Measurements from ENCODE around the gene SDR42E1.

The SDR42E1 gene, protein sequence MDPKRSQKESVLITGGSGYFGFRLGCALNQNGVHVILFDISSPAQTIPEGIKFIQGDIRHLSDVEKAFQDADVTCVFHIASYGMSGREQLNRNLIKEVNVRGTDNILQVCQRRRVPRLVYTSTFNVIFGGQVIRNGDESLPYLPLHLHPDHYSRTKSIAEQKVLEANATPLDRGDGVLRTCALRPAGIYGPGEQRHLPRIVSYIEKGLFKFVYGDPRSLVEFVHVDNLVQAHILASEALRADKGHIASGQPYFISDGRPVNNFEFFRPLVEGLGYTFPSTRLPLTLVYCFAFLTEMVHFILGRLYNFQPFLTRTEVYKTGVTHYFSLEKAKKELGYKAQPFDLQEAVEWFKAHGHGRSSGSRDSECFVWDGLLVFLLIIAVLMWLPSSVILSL

DNA sequence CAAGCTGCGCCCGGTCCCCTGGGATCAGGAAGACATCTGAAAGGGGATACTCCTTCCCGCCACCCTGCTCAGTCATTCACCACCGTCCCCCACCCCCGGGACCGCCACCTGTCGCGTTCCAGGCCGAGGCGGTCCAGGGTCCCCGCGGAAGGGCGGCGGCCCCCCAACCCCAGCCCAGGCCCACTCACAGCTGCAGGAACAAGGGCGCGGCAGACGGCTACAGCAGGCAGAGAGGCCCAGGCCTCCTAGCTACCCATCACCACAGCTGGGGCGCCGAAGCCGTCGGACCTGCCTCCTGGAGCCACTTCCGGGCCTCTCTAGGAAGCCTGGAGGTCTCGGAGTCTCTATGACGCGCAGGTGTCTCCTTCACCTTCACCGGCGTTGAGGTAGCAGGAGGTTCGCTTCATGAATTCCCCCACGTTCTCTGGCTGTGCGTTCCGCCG, at the start of gene SDR42E1:
TSS of gene SDR42E1 (minus strand) at position 272 of the 443 bp plus-strand sequence. CDS start 10,612 bp downstream, outside the sequence.
- Histone ChIP-seq H3K27ac (ENCODE audit: low read length) (no peak within 1 kb of the TSS), H3K27me3 (ENCODE audit: insufficient read depth, low read length) (no peaks in the 10 kb centered on the region), H3K9ac (ENCODE audit: low read depth, low read length) (no peak within 1 kb of the TSS), H3K4me3 (ENCODE audit: low read length) (no peak within 1 kb of the TSS), H3K36me3 (ENCODE audit: insufficient read depth, low read depth, low read length) (no peaks in the 10 kb centered on the region), H3K4me1 (ENCODE audit: insufficient read depth, low read length) (no peaks in the 10 kb centered on the region), H3K9me3 (ENCODE audit: insufficient read depth, low read depth, low read length) (peaks cover 40% of the 10 kb centered on the region)

DNA sequence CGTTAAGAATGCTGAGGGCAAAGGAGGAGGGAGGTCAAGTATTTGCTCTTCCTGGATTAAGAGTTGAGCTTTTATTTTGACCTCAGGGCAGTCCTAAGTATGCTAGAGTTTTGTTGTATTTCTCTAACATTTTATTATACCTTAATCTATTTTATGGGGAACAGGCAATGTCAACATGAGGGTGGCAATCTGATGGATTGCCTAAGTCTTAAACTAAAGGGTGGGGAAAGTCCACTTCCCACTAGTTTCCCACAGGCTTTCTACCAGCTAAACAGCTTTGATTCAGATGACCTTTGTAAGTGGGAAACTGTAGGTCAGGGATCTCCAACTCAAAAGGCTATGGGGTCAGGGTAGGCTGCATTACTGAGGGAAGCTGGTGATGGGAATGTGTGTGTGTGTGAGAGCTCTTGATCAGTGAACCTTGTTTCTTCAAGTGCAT, 48.7 kb upstream of the SDR42E1 start:
- Histone ChIP-seq H3K27me3 (ENCODE audit: insufficient read depth, low read length) (no peaks in the 10 kb centered on the region), H3K9me3 (ENCODE audit: insufficient read depth, low read depth, low read length) (no peaks in the 10 kb centered on the region), H3K27ac (ENCODE audit: low read length) (no peak overlapping the region), H3K9ac (ENCODE audit: low read depth, low read length) (no peak overlapping the region), H3K36me3 (ENCODE audit: insufficient read depth, low read depth, low read length) (no peaks in the 10 kb centered on the region), H3K4me3 (ENCODE audit: low read length) (no peak overlapping the region), H3K4me1 (ENCODE audit: insufficient read depth, low read length) (no peaks in the 10 kb centered on the region)

GRCh38 chr16:82059161-82059982, 48.1 kb upstream of the SDR42E1 start:
- Histone ChIP-seq H3K36me3 (ENCODE audit: insufficient read depth, low read depth, low read length) (no peaks in the 10 kb centered on the region), H3K9ac (ENCODE audit: low read depth, low read length) (no peak overlapping the region), H3K27me3 (ENCODE audit: insufficient read depth, low read length) (no peaks in the 10 kb centered on the region), H3K9me3 (ENCODE audit: insufficient read depth, low read depth, low read length) (no peaks in the 10 kb centered on the region), H3K4me1 (ENCODE audit: insufficient read depth, low read length) (no peaks in the 10 kb centered on the region), H3K27ac (ENCODE audit: low read length) (no peak overlapping the region), H3K4me3 (ENCODE audit: low read length) (no peak overlapping the region)

GRCh38 chr16:82056550-82056896, 45.3 kb upstream of the SDR42E1 start:
- no peak overlapping the region for H3K9ac ChIP-seq (ENCODE audit: low read depth, low read length)
- no peak overlapping the region for H3K27ac ChIP-seq (ENCODE audit: low read length)
- H3K36me3 ChIP-seq (ENCODE audit: insufficient read depth, low read depth, low read length) = no peaks in the 10 kb centered on the region
- no peak overlapping the region for H3K4me3 ChIP-seq (ENCODE audit: low read length)
- H3K9me3 ChIP-seq (ENCODE audit: insufficient read depth, low read depth, low read length) = no peaks in the 10 kb centered on the region
- no peaks in the 10 kb centered on the region for H3K27me3 ChIP-seq (ENCODE audit: insufficient read depth, low read length)
- H3K4me1 ChIP-seq (ENCODE audit: insufficient read depth, low read length) = no peaks in the 10 kb centered on the region

DNA sequence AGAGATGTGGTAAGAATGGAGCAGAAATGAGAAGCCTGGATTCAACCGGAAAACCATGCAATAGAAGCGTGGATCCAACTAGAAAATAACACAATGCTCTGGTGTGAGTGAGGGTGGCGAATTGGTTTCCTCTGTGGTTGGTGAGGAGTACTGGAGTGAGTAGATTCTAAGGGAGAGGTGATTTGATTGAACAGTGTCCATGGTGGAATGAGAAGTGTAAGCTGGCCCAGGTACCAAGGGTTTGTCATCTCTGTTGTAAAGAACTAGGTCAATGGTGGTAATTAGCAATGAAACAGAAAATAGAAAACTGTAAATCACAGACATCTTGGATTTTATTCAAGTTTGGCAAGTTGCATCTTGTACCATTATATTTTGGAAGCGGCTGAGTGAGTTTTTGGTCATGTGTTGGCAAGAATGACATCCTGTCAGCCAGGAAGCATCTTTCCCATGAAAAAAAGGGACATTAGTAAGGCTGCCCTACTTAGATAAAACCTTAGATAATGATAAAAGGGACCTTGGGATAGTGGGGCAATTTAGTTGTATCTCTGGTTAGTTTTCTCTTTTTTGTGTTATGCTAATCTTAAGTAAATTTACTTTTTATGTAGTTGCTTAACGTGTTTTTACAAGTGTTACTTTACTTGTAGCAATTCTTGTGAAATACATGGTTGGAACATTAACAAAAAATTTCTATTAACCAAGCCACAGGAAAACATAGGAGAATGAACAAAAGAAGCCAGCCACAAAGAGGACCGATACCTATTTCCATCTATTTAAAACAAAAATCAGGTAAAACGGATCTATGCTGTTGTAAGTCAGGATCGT, 44.7 kb upstream of the SDR42E1 start:
- no peak overlapping the region for H3K27ac ChIP-seq (ENCODE audit: low read length)
- no peaks in the 10 kb centered on the region for H3K4me1 ChIP-seq (ENCODE audit: insufficient read depth, low read length)
- H3K27me3 ChIP-seq (ENCODE audit: insufficient read depth, low read length) = no peaks in the 10 kb centered on the region

DNA sequence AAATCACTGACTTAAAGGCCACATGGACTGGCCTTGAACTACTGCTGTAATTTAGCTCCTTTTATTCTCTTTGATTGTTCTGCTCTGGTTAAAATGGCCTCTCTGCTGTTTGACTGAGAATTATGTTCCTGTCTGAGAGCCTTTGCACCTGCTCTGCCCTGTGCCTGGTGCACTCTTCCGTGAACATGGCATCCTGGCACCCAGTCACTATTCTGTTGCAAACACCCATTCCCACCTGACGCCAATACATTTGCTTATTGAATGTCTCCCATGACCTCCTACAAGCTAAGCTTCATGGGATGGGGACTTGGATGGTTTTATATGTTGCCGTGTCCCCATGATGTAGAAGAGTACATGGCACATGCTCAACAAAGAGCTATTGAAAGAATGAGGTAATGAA, 43.8 kb upstream of the SDR42E1 start:
- Histone ChIP-seq H3K36me3 (ENCODE audit: insufficient read depth, low read depth, low read length) (no peaks in the 10 kb centered on the region), H3K4me3 (ENCODE audit: low read length) (no peak overlapping the region), H3K9ac (ENCODE audit: low read depth, low read length) (no peak overlapping the region), H3K27me3 (ENCODE audit: insufficient read depth, low read length) (no peaks in the 10 kb centered on the region), H3K27ac (ENCODE audit: low read length) (no peak overlapping the region), H3K4me1 (ENCODE audit: insufficient read depth, low read length) (no peaks in the 10 kb centered on the region), H3K9me3 (ENCODE audit: insufficient read depth, low read depth, low read length) (no peaks in the 10 kb centered on the region)

More for the DNA sequence above, 44.7 kb upstream of the SDR42E1 start:
- H3K9ac ChIP-seq (ENCODE audit: low read depth, low read length) = no peak overlapping the region
- no peaks in the 10 kb centered on the region for H3K36me3 ChIP-seq (ENCODE audit: insufficient read depth, low read depth, low read length)
- no peak overlapping the region for H3K4me3 ChIP-seq (ENCODE audit: low read length)
- H3K9me3 ChIP-seq (ENCODE audit: insufficient read depth, low read depth, low read length) = no peaks in the 10 kb centered on the region

DNA sequence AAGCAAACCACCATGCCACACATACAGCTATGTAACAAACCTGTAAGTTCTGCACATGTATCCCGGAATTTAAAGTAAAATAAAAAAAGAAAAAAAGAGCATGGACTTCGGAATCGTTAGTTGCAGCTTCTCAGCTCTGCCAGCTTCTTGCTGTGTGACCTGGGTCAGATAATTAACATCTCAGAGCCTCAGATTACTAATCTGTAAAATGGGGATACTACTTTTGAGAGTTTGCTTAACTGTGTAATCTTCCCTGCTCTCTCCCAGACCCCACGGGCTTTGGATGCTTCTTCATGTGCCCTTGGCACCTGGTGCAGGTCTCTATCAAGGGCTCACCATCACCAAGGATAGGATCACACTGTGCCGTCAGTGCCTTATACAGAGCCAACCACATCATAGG, 40.4 kb upstream of the SDR42E1 start:
- no peak overlapping the region for H3K9ac ChIP-seq (ENCODE audit: low read depth, low read length)
- H3K9me3 ChIP-seq (ENCODE audit: insufficient read depth, low read depth, low read length) = no peaks in the 10 kb centered on the region
- no peaks in the 10 kb centered on the region for H3K36me3 ChIP-seq (ENCODE audit: insufficient read depth, low read depth, low read length)
- no peak overlapping the region for H3K4me3 ChIP-seq (ENCODE audit: low read length)
- H3K27ac ChIP-seq (ENCODE audit: low read length) = no peak overlapping the region
- no peaks in the 10 kb centered on the region for H3K4me1 ChIP-seq (ENCODE audit: insufficient read depth, low read length)
- no peaks in the 10 kb centered on the region for H3K27me3 ChIP-seq (ENCODE audit: insufficient read depth, low read length)

GRCh38 chr16:82050909-82051357, 39.7 kb upstream of the SDR42E1 start:
- Histone ChIP-seq H3K36me3 (ENCODE audit: insufficient read depth, low read depth, low read length) (no peaks in the 10 kb centered on the region), H3K27me3 (ENCODE audit: insufficient read depth, low read length) (no peaks in the 10 kb centered on the region), H3K4me3 (ENCODE audit: low read length) (no peak overlapping the region), H3K9ac (ENCODE audit: low read depth, low read length) (no peak overlapping the region), H3K4me1 (ENCODE audit: insufficient read depth, low read length) (no peaks in the 10 kb centered on the region), H3K27ac (ENCODE audit: low read length) (no peak overlapping the region), H3K9me3 (ENCODE audit: insufficient read depth, low read depth, low read length) (no peaks in the 10 kb centered on the region)

GRCh38 chr16:82050506-82050905, 39.2 kb upstream of the SDR42E1 start:
- H3K4me3 ChIP-seq (ENCODE audit: low read length) = no peak overlapping the region
- H3K27ac ChIP-seq (ENCODE audit: low read length) = no peak overlapping the region
- no peaks in the 10 kb centered on the region for H3K27me3 ChIP-seq (ENCODE audit: insufficient read depth, low read length)
- H3K4me1 ChIP-seq (ENCODE audit: insufficient read depth, low read length) = no peaks in the 10 kb centered on the region
- no peaks in the 10 kb centered on the region for H3K36me3 ChIP-seq (ENCODE audit: insufficient read depth, low read depth, low read length)
- no peak overlapping the region for H3K9ac ChIP-seq (ENCODE audit: low read depth, low read length)
- no peaks in the 10 kb centered on the region for H3K9me3 ChIP-seq (ENCODE audit: insufficient read depth, low read depth, low read length)

GRCh38 chr16:82049484-82049883, 38.2 kb upstream of the SDR42E1 start:
- no peak overlapping the region for H3K9ac ChIP-seq (ENCODE audit: low read depth, low read length)
- H3K9me3 ChIP-seq (ENCODE audit: insufficient read depth, low read depth, low read length) = no peaks in the 10 kb centered on the region
- H3K4me3 ChIP-seq (ENCODE audit: low read length) = no peak overlapping the region
- H3K4me1 ChIP-seq (ENCODE audit: insufficient read depth, low read length) = no peaks in the 10 kb centered on the region
- H3K36me3 ChIP-seq (ENCODE audit: insufficient read depth, low read depth, low read length) = no peaks in the 10 kb centered on the region
- H3K27me3 ChIP-seq (ENCODE audit: insufficient read depth, low read length) = no peaks in the 10 kb centered on the region
- no peak overlapping the region for H3K27ac ChIP-seq (ENCODE audit: low read length)

DNA sequence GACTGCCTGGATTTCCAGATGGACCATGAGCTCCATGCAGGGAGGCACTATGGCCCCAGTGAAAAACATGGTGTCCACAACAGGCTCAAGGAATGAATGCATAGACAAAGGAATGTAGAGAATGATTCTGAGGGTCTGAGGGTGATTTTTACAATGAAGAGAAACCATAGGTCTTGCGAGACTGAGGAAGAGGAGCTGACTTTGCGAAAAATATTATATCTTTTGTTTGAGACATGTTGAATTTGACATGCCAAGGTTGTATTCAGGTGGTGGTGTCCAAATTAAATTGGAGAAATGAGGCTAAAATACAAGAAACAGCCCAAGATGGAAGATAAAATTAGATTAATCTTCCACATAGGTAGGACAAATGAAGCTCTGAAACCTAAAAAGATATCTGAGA, 36.5 kb upstream of the SDR42E1 start:
- no peak overlapping the region for H3K4me3 ChIP-seq (ENCODE audit: low read length)
- no peaks in the 10 kb centered on the region for H3K4me1 ChIP-seq (ENCODE audit: insufficient read depth, low read length)
- no peak overlapping the region for H3K9ac ChIP-seq (ENCODE audit: low read depth, low read length)
- no peak overlapping the region for H3K27ac ChIP-seq (ENCODE audit: low read length)
- no peaks in the 10 kb centered on the region for H3K9me3 ChIP-seq (ENCODE audit: insufficient read depth, low read depth, low read length)
- no peaks in the 10 kb centered on the region for H3K27me3 ChIP-seq (ENCODE audit: insufficient read depth, low read length)
- H3K36me3 ChIP-seq (ENCODE audit: insufficient read depth, low read depth, low read length) = no peaks in the 10 kb centered on the region

Measured in iPS-20b (cell line).